ENCODE measurements around the gene ARFIP2. TPM values are rescaled to one million over a fixed set of nuclear protein-coding genes. Genes with fewer than 3 reads are reported as not detected.

ARFIP2 gene
- total RNA-seq, 1 donor from 2014 or later = 61.4 TPM

DNA sequence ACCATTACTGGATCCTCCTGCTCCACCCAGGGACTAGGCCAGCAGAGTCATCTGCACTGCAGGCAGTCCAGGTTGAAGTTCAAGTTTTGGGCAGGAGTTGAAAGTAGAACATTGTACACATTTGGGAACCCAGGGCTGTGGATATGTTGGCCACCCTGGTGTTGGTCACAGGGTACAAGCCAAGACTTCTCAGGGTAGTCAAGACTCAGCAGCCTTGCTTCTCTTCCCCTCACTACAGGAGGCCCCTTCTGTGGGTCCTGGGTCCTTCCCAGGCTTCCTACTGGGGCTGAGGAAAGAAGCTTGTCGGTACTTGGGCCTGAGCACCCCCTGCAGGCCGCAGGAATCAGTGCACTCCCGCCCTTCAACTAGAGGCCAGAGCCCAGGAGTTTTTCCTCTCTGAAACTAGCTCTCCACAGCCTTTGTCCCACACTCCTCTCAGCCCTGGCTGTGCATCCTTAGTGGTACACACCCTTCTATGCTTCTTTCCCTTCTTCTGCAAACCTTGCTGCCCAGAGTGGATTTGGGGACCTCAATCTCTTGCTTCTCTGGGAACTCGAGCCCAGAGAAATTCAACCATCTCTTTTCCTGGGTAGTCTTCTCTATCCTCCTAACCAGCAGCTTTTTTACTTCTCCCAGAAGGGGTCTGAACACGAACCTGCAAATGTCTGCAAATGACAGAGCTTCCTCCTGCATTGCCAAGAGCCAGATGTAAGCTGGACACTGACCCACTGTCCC lies 37.7 kb downstream of the ARFIP2 start:
- Mint-ChIP-seq H3K36me3 (ENCODE audit: low read depth) (peaks cover 5% of the 10 kb centered on the region), H3K27me3 (ENCODE audit: low read depth) (no peaks in the 10 kb centered on the region), H3K4me1 (ENCODE audit: low read depth) (no peaks in the 10 kb centered on the region), H3K9me3 (ENCODE audit: low read depth) (no peaks in the 10 kb centered on the region), H3K27ac (ENCODE audit: unreplicated experiment) (no peak overlapping the region), H3K4me3 (ENCODE audit: unreplicated experiment) (no peak overlapping the region)
- TF ChIP-seq, protein P1, sequence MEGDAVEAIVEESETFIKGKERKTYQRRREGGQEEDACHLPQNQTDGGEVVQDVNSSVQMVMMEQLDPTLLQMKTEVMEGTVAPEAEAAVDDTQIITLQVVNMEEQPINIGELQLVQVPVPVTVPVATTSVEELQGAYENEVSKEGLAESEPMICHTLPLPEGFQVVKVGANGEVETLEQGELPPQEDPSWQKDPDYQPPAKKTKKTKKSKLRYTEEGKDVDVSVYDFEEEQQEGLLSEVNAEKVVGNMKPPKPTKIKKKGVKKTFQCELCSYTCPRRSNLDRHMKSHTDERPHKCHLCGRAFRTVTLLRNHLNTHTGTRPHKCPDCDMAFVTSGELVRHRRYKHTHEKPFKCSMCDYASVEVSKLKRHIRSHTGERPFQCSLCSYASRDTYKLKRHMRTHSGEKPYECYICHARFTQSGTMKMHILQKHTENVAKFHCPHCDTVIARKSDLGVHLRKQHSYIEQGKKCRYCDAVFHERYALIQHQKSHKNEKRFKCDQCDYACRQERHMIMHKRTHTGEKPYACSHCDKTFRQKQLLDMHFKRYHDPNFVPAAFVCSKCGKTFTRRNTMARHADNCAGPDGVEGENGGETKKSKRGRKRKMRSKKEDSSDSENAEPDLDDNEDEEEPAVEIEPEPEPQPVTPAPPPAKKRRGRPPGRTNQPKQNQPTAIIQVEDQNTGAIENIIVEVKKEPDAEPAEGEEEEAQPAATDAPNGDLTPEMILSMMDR (IDR thresholded peaks at IDR 0.05) = peak; percentile 82
- DNase-seq (ENCODE audit: low spot score) = no peak

DNA sequence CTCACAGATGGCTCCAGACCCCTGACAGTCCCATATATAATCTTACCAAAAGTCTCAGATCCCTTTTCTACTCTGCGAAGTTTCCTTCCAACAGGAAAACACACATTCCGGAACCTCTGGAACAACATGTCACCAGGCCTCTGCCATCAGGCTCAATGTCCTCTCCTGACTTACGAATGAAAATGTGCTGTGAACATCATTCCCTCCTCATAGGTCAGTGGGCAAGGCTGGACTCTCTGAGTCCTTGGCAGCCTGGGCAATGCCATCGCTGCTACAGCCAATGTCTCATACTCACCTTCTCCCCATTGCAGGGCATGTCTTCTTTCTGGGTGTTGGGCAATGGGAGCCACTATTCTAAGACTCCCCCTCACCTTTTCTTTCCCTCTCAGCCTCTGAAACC lies 38.7 kb downstream of the ARFIP2 start:
- no peak for DNase-seq (ENCODE audit: low spot score)
- Mint-ChIP-seq H3K4me1 (ENCODE audit: low read depth) (no peaks in the 10 kb centered on the region), H3K27me3 (ENCODE audit: low read depth) (no peaks in the 10 kb centered on the region), H3K27ac (ENCODE audit: unreplicated experiment) (no peak overlapping the region), H3K9me3 (ENCODE audit: low read depth) (no peaks in the 10 kb centered on the region), H3K4me3 (ENCODE audit: unreplicated experiment) (no peak overlapping the region), H3K36me3 (ENCODE audit: low read depth) (peaks cover under 1% of the 10 kb centered on the region)
- TF ChIP-seq, protein P1 (IDR thresholded peaks at IDR 0.05) = no peak

DNA sequence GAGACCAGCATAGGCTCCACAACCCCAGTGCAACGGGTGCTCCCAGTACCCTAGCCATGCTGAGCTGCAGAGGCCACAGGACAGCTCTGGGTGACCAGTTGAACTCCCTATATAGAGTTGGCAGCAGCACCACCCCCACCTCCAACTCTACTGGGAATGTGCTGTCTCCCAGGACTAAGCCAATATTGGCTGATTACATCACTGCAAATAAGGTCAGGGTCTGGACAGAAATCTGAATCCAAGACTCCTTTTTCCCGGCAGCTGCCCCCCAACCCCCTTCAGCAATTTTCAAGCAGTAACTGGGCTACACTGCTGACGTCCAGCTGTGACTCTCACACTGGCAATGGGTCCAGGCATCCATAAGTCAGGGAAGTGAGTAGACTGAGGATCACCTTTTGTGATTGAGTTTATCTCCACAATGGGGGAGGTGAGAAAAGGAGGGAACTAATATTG lies 40.2 kb downstream of the ARFIP2 start, which contains the start of gene HPX:
TSS of gene HPX (minus strand) at position 82 of the 453 bp plus-strand sequence. CDS start at position 58, 24 bp downstream.
- Mint-ChIP-seq H3K4me1 (ENCODE audit: low read depth) (no peaks in the 10 kb centered on the region), H3K36me3 (ENCODE audit: low read depth) (no peaks in the 10 kb centered on the region), H3K9me3 (ENCODE audit: low read depth) (no peaks in the 10 kb centered on the region), H3K27ac (ENCODE audit: unreplicated experiment) (no peak within 1 kb of the TSS), H3K27me3 (ENCODE audit: low read depth) (no peaks in the 10 kb centered on the region), H3K4me3 (ENCODE audit: unreplicated experiment) (no peak within 1 kb of the TSS)
- DNase-seq (ENCODE audit: low spot score) = no peak
- TF ChIP-seq, protein P1 (IDR thresholded peaks at IDR 0.05) = no peak

DNA sequence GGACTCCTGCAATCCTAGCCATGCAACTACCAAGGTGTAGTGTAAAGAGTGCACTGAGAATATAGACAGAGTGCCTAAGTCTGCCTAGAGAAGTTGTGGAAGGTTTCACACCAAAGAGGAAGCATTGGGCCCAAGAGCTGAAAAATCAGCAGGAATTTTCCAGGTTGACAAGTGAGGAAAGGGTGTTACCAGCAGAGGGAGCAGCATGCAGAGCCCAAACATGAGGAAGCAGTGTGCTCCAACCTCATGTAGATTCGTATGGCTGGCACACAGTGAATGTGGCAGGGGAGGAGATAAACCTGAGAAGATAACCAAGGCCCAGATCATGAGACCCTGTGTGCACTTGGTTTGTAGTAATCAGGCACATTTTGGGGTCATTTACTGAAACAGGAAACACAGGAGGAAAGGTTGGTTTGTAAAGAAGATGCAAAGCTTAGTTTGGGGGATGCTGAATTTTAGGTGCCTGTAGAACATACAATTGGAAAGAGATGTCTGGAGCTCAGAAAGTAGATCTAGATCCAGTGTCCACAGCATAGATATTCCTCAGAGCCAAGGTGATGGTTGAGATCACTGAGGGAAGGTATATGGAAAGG lies 42.1 kb downstream of the ARFIP2 start:
- no peak overlapping the region for H3K4me3 Mint-ChIP-seq (ENCODE audit: unreplicated experiment)
- TF ChIP-seq, protein P1 (IDR thresholded peaks at IDR 0.05) = peak; percentile 79
- H3K36me3 Mint-ChIP-seq (ENCODE audit: low read depth) = no peaks in the 10 kb centered on the region
- H3K27me3 Mint-ChIP-seq (ENCODE audit: low read depth) = no peaks in the 10 kb centered on the region
- H3K9me3 Mint-ChIP-seq (ENCODE audit: low read depth) = no peaks in the 10 kb centered on the region
- DNase-seq (ENCODE audit: low spot score) = no peak
- H3K4me1 Mint-ChIP-seq (ENCODE audit: low read depth) = no peaks in the 10 kb centered on the region
- H3K27ac Mint-ChIP-seq (ENCODE audit: unreplicated experiment) = no peak overlapping the region

GRCh38 chr11:6437993-6438392 lies 43.1 kb downstream of the ARFIP2 start:
- H3K9me3 Mint-ChIP-seq (ENCODE audit: low read depth) = no peaks in the 10 kb centered on the region
- no peaks in the 10 kb centered on the region for H3K27me3 Mint-ChIP-seq (ENCODE audit: low read depth)

More at GRCh38 chr11:6437993-6438392, 43.1 kb downstream of the ARFIP2 start:
- H3K27ac Mint-ChIP-seq (ENCODE audit: unreplicated experiment) = no peak overlapping the region
- H3K4me1 Mint-ChIP-seq (ENCODE audit: low read depth) = no peaks in the 10 kb centered on the region
- DNase-seq (ENCODE audit: low spot score) = no peak
- TF ChIP-seq, protein P1 (IDR thresholded peaks at IDR 0.05) = no peak
- H3K4me3 Mint-ChIP-seq (ENCODE audit: unreplicated experiment) = no peak overlapping the region
- no peaks in the 10 kb centered on the region for H3K36me3 Mint-ChIP-seq (ENCODE audit: low read depth)

Measured in chondrocyte (in vitro differentiated cells).